Stomach (tissue), 4 donors: ENCODE results near the gene ATP8A2.

Experiments
- CTCF ChIP-seq, 7 experiments: fragments of 450-650 bp in 4 of 7; fragments of 200-600 bp in 3 of 7; sonication (generic) in 3 of 7; IDR thresholded peaks; one replicate each; pipeline ENCODE4 v1.5.1; 2016 to 2019; ENCODE audit warnings: antibody characterized with exemption in 7 of 7, control low read depth in 2 of 7, mild to moderate bottlenecking in 1 of 7
- EP300 ChIP-seq: sonication (generic); formaldehyde crosslinking; IDR thresholded peaks from one replicate; pipeline ENCODE4 v1.6.1; 2017; ENCODE audit warnings: antibody characterized with exemption
- POLR2A ChIP-seq, 4 donors: fragments of 450-650 bp; IDR thresholded peaks; one replicate each; pipeline ENCODE4 v1.6.1; 2016; ENCODE audit warnings: antibody characterized with exemption in 4 of 4, control low read depth in 2 of 4, mild to moderate bottlenecking in 1 of 4, moderate library complexity in 1 of 4

DNA sequence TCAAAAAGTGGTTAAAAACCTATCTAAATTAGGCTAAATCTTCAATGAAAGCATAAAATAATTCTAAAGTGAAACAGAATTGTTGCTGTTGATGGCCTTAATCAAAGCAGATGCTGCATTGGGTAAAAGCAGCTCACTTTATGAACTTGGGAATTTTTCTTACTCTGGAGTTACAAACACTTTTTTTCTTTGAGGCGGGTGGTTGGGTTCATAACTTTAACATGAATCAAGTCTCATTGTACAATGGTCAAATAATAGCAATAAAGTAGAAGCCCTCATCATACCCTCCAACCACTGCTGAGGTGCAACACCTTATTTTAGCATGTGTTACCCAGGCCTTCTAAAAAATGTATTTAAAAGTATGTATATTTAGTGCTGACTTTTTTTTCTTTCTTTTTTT lies 41.2 kb upstream of the ATP8A2 start:
- TF ChIP-seq EP300 (no peak), CTCF (IDR thresholded peaks at IDR 0.05) (no peak), POLR2A (IDR thresholded peaks at IDR 0.05) (no peak)
